Activated CD8-positive, alpha-beta memory T cell treated with anti-CD3 and anti-CD28 coated beads for 24 hours (primary cell): ENCODE data around the gene C12orf43.

Experiments used
- DNase-seq: peaks from one replicate; pipeline ENCODE4 v3.0.0-alpha.2; 2020

The C12orf43 gene

GRCh38 chr12:121030576-121031212, 14.4 kb upstream of the C12orf43 start:
- no peak for DNase-seq

GRCh38 chr12:121026274-121027045, 10.2 kb upstream of the C12orf43 start:
- no peak for DNase-seq

DNA sequence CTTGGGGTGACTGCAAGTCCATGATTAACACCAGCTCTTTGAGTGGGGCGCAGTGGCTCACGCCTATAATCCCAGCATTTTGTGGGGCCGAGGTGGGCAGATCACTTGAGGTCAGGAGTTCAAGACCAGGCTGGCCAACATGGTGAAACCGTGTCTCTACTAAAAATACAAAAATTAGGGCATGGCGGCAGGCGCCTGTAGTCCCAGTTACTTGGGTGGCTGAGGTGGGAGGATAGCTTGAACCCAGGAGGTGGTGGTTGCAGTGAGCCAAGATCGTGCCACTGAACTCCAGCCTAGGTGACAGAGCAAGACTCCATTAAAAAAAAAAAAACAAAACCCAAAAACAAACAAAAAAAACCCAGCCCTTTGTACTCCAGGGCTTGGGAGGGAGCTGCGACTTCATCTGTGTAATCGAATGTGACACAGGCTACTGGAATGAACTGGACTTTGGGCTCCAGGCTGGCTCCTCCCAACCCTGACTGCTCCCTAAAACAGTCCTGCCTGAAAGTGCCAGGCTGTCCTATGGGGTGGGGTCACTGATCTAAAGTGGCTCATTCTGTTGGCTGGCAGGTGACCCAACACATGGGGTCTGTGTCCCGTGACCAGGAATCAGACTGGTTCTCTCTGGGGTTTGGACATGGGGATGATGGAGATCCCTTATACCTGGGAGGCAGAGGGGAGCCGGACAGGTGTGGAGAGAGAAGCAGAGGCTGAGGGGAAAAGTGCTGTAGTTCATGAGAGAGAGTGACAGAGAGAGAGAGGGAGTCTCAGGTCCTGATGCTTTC, 9.3 kb upstream of the C12orf43 start:
- no peak for DNase-seq

GRCh38 chr12:121023799-121024198, 7.5 kb upstream of the C12orf43 start:
- no peak for DNase-seq

- no peak for DNase-seq
Observed at GRCh38 chr12:121022713-121023112, 6.4 kb upstream of the C12orf43 start.

GRCh38 chr12:121021754-121022153, 5.5 kb upstream of the C12orf43 start:
- no peak for DNase-seq

DNA sequence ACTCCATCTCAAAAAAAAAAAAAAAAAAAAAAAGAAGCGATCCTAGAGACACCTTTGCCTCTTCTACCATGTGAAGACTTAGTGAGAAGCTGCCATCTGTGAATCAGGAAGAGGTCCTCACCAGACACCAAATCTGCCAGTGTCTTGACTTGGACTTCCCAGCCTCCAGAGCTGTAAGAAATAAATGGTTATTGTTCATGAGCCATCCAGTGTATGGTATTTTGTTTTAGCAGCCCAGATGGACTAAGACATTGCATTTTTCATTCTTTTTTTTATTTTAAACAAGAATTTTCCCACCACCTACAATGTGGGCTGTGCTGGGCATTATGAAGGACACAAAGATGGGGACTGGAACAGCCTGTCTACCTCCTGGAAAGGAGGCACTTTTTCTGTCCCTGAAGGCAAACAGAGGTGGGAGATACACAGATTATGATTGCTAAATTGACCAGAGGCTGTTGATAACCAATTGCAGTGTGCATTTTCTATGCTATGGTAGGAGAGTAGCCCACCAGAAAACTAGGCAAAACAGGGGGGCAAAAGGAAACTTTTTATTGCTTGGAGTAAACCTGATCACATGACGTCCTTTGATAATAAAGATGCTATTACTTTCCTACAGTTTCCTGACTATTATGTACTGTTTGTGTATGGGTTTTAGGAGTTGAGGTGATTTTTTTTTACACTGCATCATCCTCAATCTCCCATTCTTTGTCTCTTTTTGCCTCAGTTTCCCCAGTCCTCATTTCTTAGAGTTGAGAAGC, 2.8 kb upstream of the C12orf43 start:
- DNase-seq, result no peak

DNA sequence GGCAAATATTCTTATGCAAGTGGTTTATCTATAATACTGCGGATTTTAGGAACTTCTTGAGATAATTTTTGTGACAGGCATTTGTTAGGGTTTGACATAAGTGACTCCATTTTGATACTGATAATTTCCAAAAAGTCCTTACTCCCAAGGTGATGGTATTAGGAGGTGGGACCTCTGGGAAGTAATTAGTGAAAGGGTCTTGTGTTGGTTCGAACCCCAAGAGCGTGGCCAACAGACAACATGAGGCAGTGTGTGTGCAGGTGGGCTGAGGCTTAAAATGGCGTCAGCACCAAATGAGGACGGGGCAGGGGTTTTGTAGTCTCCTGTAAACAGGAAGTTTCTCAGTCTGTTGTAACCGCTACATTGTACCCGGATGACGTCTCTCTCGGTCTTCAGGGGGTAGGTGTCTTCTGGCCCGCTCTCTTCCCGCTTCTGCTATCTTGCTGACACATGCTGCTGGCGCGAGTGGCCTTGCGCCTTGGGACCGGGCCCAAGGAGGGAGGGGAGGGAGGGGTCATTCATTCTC, 1.7 kb upstream of the C12orf43 start:
- no peak for DNase-seq

DNA sequence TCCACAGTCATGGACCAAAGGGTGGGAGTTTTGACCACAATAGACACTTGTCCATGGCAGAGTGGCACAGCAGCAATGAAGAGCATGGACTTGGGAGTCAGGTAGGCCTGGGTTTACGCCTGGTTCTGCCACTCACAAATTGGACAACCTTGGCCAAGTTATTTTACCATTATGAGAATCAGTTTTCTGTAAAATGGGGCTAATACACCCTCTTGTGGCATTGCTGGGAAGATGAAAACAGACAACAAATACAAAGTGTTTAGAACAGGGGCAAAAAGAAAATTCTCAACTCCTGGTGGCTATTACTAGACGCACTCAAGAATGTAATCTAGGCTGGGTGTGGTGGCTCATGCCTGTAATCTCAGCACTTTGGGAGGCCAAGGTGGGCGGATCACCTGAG, 2.6 kb downstream of the C12orf43 start:
- DNase-seq, result no peak

DNA sequence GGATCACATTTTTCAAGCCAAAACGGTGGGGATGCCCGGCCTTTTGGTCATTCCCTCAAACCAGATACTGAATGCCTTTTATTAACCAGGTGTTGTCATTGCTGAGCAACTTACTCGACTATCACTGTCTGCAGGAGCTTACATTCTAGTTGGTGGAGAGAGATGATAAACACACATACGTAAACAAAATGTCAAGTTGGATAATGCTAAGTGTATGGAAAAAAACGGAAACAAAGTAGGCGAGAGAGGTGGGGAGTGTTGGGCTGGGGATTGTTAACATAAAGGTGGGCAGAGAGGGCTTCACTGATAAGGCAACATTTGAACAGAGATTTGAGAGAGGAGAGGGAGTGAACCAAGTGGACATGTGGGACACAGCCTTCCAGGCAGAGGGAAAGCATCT, 4.5 kb downstream of the C12orf43 start:
- no peak for DNase-seq

DNA sequence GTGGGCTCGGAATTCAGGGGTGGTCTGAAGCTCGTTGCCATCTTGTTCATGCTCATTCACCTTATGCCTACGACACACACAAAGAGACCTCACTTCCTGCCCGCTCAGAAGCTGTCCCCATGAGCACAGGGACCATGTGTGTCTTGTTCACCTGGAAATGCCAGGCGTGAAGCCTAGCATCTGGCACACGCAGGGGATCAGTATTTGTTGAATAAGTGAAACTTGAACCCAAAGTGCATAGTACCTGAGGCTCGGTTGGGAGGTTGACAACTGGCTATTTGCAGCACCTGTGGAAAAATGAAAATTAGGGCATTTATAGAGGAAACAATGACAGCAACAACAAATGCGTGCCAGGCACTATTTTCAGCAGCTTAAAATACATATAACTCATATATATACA, 5.4 kb downstream of the C12orf43 start:
- no peak for DNase-seq

DNA sequence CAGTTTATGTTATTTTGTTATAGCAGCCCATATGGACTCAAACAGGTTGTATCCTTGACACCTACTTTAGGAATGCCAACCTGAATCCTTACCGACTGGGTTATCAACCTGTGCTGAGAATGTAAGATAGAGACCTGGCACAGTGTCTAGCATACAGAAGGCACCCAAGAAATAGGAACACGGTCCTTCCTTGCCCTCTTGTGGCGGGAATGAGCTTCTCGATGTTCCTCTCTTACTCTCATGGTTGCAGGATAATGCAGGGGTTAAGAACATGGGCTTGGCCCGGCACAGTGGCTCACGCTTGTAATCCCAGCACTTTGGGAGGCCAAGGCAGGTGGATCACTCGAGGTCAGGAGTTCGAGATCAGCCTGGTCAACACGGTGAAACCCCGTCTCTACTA, 6.5 kb downstream of the C12orf43 start:
- DNase-seq, result no peak

DNA sequence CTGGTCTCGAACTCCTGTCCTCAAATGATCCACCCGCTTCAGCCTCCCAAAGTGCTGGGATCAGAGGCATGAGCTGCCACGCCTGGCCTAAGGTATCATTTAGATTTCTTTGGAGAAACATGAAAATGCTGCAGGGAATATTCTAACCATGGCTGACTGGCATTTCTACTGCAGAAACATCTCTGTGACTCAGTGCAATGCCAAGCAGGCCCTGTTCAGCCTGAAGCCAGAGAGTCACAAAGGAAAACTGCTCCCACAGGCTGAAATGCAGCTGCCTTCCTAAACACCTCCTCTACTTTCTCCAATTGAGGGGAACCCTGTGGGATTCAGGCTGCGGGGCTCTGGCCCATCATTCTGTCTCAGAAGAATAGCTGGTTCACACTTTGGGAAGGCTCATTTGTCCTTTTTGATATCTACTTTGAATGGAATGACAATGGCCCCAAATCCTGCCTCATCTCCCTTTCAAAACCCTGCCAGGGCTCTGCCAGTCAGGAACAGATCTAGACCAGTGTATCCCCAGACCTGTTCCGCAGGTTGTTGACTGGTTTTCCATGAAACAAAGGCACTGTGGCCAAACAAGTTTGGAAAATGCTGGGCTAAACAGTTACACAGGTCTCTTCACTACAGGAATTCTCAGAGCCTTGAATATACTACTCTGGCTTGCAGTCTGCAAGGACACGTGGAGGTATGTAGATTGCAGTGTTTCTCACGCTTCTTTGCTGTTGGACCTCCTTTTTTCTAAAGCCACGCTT, 7.8 kb downstream of the C12orf43 start:
- DNase-seq, result no peak

DNA sequence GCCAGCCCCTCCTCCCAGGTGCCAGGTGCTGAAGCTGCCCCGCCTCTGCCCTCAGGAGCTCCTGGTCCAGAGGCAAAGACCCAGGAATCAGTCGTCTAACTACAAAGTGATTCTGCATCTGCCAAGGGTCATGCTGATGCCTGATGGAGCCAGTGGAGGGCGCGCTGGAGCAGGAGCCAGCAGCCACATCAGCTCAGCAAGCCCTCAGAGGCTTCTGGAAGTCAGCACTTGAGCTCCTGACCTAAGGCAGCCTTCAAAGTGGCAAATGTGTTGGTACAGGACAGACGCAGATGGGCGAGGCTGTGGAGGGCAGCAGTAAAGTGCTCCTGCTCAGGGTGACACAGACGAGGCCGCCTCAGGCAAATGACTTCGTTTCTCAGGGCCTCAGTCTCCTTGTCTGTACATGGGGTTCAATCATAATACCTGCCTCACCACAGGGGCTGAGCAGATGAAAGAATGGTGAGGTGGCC, 10.9 kb downstream of the C12orf43 start:
- peak; percentile 71 for DNase-seq

DNA sequence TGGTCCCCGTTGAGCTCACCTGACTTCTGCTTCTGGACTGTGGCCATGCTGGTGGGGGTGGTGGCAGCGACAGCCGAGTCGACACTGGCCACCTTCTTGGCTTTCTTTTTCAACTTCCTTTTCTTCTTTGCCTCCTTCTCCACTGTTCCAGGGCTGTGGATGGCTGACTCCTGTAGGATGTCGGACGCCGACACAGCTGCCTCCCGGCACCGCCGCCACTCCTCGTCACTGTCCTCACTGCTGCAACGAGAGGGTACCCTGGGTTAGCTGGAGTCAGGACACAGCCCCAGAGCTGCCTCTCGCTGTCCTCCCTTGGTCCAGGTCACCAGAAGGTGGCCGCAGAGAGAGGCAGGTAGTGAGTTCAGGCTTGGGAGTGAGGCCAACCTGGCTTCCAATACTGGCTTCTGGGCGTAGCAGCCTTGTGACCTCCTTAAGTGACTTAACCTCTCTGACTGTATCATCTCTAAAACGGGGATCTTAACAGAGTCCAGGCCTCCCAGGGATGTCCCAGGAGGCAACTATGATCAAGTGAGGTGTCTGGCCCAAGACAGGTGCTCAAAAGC, 12.0 kb downstream of the C12orf43 start:
- no peak for DNase-seq

- DNase-seq, result no peak
Observed at GRCh38 chr12:121003650-121004049, 12.6 kb downstream of the C12orf43 start.

DNA sequence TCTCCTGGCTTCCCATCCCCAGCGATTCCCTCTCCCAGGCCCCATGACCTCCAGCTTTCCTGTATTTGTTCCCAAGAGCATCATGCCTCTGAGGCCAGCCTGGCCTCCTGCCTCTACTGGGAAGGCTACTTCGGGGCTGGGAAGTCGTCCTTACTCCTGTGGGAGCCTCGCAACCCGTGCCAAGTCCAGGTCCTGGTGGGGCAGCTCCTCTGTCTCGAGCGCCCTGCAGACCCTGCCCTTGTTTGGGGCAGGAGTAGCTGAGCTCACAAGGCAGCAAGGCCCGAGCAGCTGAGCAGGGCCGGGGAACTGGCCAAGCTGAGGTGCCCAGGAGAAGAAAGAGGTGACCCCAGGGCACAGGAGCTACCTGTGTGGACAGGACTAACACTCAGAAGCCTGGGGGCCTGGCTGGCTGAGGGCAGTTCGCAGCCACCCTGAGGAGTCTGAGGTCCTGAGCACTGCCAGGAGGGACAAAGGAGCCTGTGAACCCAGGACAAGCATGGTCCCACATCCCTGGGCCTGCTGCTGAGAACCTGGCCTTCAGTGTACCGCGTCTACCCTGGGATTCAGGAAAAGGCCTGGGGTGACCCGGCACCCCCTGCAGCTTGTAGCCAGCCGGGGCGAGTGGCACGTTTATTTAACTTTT, 14.3 kb downstream of the C12orf43 start:
- DNase-seq, result no peak

DNA sequence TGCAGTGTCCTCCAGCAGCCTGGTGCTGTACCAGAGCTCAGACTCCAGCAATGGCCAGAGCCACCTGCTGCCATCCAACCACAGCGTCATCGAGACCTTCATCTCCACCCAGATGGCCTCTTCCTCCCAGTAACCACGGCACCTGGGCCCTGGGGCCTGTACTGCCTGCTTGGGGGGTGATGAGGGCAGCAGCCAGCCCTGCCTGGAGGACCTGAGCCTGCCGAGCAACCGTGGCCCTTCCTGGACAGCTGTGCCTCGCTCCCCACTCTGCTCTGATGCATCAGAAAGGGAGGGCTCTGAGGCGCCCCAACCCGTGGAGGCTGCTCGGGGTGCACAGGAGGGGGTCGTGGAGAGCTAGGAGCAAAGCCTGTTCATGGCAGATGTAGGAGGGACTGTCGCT, 15.2 kb downstream of the C12orf43 start:
- DNase-seq, result no peak

DNA sequence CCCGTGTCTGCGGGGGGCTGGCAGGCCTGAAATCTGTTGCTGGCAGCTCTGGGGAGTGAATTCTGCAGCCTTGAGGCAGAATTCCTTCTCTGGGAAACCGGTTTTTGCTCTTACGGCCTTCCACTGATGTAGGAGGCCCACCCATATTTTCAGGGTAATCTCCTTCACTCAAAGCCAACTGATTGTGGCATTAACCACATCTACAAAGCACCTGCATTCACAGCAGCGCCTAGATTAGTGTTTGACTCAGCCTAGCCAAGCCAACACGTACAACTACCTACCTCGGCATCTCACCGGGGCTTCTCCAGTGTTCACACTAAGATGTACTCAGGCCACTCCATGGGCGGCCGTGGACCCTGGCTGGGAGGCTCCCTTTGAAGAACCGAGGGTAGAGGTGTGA, 15.8 kb downstream of the C12orf43 start:
- DNase-seq, result no peak

GRCh38 chr12:120999191-121000120, 16.8 kb downstream of the C12orf43 start:
- no peak for DNase-seq
